A549 (cell line): ENCODE data around the gene ANTXR1.

ENCODE experiments used
- CTCF ChIP-seq: fragments of >200 bp; sonication (Bioruptor Twin); formaldehyde crosslinking; IDR thresholded peaks from 3 replicates; pipeline ENCODE4 v1.5.1; 2016
- POLR2A ChIP-seq: IDR thresholded peaks from 2 replicates; pipeline ENCODE4 v1.6.1; 2012; ENCODE audit warnings: mild to moderate bottlenecking, low read length

GRCh38 chr2:69209482-69209881, 196.5 kb downstream of the ANTXR1 start:
- TF ChIP-seq POLR2A (no peak), CTCF (no peak)
